ENCODE data around the gene POLR3K.

Gene POLR3K

GRCh38 chr16:85865-86264 is 32.5 kb upstream of the POLR3K start:
- TF ChIP-seq GATA3 (IDR thresholded peaks at IDR 0.05; ENCODE audit: low read depth, low read length), result no peak
- no peak for TF ChIP-seq GATA2 (IDR thresholded peaks at IDR 0.05; ENCODE audit: low read depth, low read length)

- TF ChIP-seq GATA3 (IDR thresholded peaks at IDR 0.05; ENCODE audit: low read depth, low read length) (no peak), GATA2 (IDR thresholded peaks at IDR 0.05; ENCODE audit: low read depth, low read length) (no peak)
Measured at GRCh38 chr16:85407-85782, 32.0 kb upstream of the POLR3K start.

GRCh38 chr16:84718-85406 is 31.5 kb upstream of the POLR3K start:
- no peak for TF ChIP-seq GATA2 (IDR thresholded peaks at IDR 0.05; ENCODE audit: low read depth, low read length)
- TF ChIP-seq GATA3 (IDR thresholded peaks at IDR 0.05; ENCODE audit: low read depth, low read length), result no peak

- TF ChIP-seq GATA3 (IDR thresholded peaks at IDR 0.05; ENCODE audit: low read depth, low read length) (no peak), GATA2 (IDR thresholded peaks at IDR 0.05; ENCODE audit: low read depth, low read length) (no peak)
Measured at GRCh38 chr16:83781-84615, 30.6 kb upstream of the POLR3K start.

- no peak for TF ChIP-seq GATA3 (IDR thresholded peaks at IDR 0.05; ENCODE audit: low read depth, low read length)
- no peak for TF ChIP-seq GATA2 (IDR thresholded peaks at IDR 0.05; ENCODE audit: low read depth, low read length)
Measured at GRCh38 chr16:83060-83603, 29.7 kb upstream of the POLR3K start.

GRCh38 chr16:79151-80054 is 26.0 kb upstream of the POLR3K start:
- TF ChIP-seq GATA2 (IDR thresholded peaks at IDR 0.05; ENCODE audit: low read depth, low read length) (no peak), GATA3 (IDR thresholded peaks at IDR 0.05; ENCODE audit: low read depth, low read length) (no peak)

- TF ChIP-seq GATA2 (IDR thresholded peaks at IDR 0.05; ENCODE audit: low read depth, low read length) (no peak), GATA3 (IDR thresholded peaks at IDR 0.05; ENCODE audit: low read depth, low read length) (no peak)
Measured at GRCh38 chr16:78444-79150, 25.2 kb upstream of the POLR3K start.

- no peak for TF ChIP-seq GATA3 (IDR thresholded peaks at IDR 0.05; ENCODE audit: low read depth, low read length)
- TF ChIP-seq GATA2 (IDR thresholded peaks at IDR 0.05; ENCODE audit: low read depth, low read length), result no peak
Measured at GRCh38 chr16:77807-78443, 24.5 kb upstream of the POLR3K start, which contains the start of gene MPG. Gene MPG (plus strand): TSS chr16:78225. CDS start chr16:78310, 85 bp downstream.

- TF ChIP-seq GATA3 (IDR thresholded peaks at IDR 0.05; ENCODE audit: low read depth, low read length) (no peak), GATA2 (IDR thresholded peaks at IDR 0.05; ENCODE audit: low read depth, low read length) (no peak)
Measured at GRCh38 chr16:77273-77806, 23.9 kb upstream of the POLR3K start.

GRCh38 chr16:76535-77272 is 23.3 kb upstream of the POLR3K start:
- TF ChIP-seq GATA2 (IDR thresholded peaks at IDR 0.05; ENCODE audit: low read depth, low read length) (no peak), GATA3 (IDR thresholded peaks at IDR 0.05; ENCODE audit: low read depth, low read length) (no peak)

GRCh38 chr16:75580-76501 is 22.4 kb upstream of the POLR3K start:
- TF ChIP-seq GATA3 (IDR thresholded peaks at IDR 0.05; ENCODE audit: low read depth, low read length), result no peak
- no peak for TF ChIP-seq GATA2 (IDR thresholded peaks at IDR 0.05; ENCODE audit: low read depth, low read length)
